GM18907 (cell line): ENCODE results near the gene ACAD11.
"Not testable (repeated sequence)": the region's sequence is repeated elsewhere in the genome, so short reads cannot be mapped to it uniquely, and the experiment has no call there.

Experiments
- ATAC-seq: cut with Tn5 transposase; IDR thresholded peaks from one replicate; pipeline ENCODE4 v1.9.1; 2021; ENCODE audit warnings: mild to moderate bottlenecking, moderate library complexity; ENCODE audit not compliant: unreplicated experiment

ACAD11 gene

DNA sequence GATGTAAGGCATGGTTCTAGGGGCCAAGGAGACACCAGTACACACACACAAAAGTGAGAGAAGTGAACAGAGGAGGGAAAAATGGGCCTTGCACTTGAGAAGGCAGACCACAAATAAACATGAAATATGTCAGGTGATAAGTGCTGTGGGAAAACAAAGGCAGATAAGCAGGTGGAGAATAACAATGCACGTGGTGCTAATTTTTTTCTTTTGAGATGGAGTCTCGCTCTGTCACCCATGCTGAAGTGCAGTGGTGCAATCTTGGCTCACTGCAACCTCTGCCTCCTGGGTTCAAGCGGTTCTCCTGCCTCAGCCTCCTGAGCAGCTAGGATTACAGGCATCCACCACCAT, 103.6 kb downstream of the ACAD11 start:
- ATAC-seq, result not testable (repeated sequence)

DNA sequence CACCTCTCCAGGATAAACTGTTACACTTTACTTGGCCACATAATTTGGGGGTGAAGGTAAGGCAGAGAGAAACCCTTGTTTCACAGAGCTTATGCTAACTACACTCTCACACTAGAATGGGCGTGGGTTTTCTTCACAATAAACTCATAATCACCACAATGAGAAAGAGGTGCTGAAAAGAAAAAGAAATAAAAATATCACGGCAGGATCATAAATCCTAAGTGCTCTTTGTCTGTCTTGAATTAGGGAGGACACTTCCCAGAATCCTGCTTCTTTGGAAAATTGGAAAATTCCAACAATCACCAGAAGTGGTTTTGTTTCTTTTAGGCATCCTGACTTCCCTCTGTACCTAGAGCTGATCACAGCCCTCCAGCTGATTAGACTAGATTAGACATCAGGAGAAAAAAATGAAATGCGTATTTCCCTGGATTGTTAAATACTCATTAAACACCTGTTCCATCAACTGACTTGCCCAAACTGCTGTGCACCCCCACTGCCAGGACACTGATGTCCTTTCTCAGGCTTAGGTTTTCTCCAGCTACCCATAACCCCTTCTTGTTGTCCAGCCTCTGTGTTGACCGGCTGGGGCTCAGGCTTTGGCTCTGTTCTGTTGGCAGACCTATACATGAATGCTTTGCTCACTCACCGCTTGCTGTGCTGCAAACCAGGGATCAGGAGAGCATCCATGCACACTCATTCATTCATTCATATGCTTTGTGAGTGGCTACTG, 104.1 kb downstream of the ACAD11 start:
- no peak for ATAC-seq

DNA sequence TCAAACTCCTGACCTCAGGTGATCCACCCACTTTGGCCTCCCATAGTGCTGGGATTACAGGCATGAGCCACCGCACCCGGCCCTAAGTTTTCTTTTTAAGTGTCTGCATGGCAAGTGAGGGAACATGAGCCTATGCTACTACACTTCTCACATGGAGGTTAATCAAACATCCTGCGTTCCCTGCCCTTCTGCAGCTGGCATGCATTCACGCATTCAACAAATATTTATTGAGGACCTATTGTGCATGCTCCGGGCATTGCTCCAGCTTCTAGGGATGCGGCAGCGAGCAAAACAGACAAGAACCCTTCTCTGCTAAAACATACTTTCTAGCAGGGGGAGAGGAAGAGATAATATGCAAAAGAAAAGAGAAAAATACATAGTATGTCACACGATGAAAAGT, 105.2 kb downstream of the ACAD11 start:
- ATAC-seq, result no peak

DNA sequence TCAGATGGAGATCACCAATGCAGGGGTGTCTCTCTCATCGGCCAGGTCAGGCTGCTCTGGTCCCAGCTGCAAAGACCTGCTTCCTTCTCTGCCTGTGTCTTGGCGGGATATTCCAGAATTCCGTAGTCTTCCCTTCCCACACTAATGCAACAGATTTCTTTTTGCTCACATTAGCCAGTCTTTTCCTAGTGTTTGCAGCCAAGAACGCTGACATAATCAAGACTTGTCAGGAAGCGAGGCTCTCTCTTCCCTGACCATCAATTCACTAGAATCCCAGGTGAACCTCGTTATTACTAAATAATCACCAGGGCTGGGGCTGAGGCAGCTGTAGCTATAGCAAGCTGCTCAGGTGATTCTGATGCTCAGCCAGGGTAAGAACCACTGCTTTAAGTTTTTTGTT, 105.8 kb downstream of the ACAD11 start:
- ATAC-seq, result no peak

DNA sequence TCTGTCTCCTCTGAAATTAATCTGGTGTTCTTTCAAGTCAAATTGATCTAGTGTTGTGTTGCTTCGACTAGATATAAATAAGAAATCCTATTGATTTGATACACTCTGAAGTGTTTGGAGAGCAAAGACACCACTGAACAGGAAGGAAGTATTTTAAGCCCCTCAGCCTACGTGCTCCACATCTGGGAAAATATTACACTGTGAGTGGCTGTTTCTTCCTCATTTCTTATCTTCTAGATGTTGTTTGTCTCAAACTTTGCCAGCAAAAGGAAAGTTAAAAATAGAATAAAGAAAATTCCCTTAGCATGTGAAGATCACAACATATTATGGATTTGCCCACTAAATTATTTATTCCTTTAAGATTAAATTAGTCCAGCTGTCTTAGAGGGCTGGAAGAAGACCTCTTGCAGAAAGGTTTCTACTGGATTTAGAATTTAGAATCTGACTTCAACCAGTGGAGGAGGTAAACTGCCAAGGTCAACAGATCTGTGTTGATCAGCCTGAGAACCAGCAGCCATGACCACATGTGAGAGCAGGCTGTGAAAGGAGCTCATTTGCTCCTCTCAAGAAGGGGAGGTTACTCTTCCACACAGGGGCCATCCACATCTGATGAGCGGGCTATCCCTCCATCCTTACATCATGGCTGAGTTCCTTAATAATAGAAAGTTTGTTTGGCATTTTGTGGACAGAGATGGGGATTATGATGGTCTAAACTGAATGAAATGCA, 108.9 kb downstream of the ACAD11 start:
- no peak for ATAC-seq

DNA sequence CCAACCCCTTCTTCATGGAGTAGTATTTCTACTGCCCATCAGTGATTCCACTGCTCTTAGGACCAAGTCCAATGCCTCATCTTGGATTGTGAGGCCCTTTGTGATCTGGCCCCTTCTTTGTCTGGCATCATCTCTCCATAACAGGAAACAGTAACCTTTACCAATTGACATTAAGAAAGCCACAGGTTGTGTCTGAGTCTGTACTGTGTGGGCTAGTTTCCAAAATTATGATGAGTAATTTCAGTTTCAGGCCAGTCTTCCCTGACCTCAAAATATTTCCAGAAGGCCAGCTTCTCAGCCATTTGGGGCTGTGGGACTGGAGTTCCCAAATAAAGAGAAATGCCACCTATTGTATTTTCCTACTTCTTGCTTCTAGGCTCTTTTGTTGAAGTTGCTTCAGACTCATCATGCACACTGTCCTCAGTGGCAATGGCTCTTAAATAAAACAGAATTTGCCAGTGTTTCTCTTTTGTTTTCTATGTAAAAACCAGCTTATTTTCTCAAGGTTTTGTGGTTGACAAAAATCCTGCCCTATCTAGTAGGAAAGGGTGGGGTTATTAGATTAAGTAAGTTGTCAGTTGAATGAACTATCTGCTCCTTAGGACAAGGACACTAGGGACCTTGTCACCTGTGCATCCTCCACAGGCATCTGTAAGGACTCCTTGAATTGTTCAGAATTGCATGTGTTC, 109.6 kb downstream of the ACAD11 start:
- ATAC-seq, result peak; percentile 78

DNA sequence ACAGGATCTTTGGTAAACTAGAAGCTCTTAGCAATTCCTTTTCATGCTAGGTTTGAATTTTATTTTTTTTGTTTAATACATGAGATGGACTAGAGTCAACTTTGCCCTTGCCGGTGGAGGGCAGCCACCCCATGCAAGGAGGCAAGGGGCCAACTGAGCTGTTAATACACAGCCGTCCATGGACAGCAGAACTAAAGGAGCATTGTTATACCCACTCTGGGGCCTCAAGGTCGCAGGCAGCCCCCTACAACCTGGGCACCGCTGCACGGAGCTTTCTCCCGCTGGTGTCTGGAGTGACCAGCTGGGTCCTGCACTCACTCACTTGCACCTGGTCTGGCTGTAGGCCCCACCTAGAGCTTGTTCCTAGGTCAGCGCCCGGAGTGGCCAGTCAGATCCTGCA, 110.4 kb downstream of the ACAD11 start:
- no peak for ATAC-seq

DNA sequence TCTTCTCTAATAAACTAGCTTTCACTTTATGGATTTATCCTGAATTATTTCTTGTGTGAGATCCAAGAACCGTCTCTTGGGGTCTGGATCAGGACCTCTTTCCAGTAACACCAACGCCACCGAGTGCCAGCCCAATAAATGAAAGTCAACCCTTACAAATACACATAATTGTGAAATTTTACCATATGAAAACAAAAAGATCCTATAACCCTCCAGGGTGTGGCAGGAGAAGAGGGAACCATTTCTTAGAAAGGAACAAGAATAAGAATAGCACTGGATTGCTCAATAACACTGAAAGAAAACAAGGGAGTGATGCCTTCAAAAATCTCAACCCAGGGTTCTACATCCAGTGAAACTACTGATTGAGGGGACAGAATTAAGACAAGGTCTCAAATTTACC, 114.1 kb downstream of the ACAD11 start:
- ATAC-seq, result no peak

DNA sequence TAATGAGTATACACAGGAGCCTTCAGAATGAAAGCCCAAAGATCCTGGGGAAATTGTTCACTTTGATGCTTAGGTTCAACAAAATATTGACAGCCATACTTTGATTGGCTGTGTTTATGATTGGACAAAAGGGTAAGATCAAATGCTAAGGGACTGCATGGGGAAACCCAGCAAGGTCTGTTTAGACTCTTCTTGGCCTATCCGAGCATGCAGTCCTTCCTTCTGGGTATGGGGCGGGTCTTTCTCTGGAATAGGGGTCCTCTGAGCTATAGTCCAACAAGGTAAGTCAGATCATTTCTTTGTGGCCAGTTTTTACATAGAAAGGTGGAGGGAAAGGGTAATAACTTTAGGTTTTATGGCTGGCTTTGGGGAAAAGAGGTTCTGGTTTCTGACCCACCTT, 115.5 kb downstream of the ACAD11 start:
- no peak for ATAC-seq

DNA sequence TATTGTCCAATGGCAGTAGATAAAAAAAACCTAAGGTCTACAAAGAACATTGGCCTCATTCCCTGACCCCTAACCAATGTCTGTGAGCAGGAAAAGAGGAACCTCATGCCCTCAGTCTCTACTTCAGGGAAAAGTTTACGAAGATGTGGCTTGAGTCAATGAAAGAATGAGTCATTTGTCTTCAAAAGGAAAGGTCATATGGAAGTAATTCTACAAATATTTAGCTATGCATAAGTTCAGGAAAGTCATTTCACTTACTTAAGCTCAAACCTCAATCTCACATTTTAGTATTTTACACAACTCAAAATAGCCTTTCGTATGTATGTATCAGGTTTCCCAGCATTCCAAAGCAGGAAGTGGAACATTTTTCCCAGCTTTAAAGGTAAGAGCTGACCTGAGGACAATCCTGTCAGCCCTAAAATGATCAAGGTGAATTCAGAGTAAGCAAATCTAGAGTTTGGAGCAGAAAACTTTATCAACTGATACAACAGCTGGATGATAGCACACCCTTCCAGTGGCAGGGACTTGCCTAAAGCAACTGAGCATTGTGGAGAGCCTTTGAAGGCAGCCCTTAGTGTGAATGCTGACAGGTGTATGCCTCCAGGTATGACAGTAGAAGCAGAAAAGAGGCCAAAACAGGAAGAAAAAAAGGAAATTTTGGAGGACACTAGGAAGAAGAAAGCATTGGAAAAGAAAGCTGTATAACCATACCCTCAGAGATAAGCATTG, 116.4 kb downstream of the ACAD11 start:
- ATAC-seq, result no peak

DNA sequence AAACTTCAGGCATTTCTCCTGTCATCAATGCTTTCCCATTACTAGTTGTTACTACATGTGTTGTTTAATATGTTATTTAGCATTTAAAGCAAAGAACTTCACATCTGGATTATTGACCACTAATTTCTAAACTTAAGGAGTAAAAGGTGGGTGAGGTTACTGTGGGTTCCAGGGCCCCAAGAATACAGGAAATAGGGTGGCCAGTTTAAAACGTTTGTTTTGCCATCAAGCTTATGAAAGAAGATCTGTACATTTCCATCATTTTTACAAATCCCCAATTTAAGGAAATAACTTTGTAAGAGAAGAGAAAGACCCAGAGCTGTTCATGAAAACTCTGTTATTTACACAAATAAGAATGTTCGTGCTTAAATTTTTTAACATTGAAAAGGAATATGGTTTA, 117.0 kb downstream of the ACAD11 start:
- no peak for ATAC-seq

DNA sequence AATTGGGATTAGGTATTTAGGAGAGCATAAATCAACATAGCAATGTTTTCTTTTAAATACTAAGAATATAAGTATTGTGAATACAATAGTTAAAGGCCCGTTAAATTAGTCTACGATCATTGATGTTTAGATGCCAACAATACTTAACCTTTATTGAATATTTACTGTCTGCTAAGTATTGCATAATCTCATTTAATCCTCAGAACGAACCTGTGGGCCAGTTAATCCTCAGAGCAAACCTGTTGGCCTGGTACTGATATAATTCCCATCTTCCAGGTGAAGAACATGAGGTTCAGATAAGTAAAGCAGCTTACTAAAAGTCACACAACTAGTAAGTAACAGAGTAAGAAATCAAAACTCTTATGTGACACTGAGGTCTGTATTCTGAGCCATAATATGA, 119.9 kb downstream of the ACAD11 start:
- no peak for ATAC-seq

DNA sequence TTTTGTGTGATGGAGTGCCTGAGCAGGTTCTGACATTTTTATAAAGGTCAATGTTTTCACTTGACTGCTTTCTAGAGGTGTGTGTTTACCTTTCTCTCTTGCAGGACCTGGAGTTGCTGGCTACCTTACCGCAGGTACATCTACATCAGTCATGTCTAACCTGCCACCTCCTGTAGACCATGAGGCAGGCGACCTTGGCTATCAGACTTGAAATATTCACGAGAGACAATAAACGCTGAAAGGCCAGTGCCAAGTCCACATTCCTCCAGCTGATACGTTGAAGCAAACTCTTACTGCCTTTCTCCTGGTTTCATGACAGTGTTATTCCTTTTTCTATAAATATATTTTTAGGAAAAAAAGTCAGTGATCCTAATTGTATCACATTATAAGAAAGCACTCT, 121.5 kb downstream of the ACAD11 start:
- ATAC-seq, result no peak

DNA sequence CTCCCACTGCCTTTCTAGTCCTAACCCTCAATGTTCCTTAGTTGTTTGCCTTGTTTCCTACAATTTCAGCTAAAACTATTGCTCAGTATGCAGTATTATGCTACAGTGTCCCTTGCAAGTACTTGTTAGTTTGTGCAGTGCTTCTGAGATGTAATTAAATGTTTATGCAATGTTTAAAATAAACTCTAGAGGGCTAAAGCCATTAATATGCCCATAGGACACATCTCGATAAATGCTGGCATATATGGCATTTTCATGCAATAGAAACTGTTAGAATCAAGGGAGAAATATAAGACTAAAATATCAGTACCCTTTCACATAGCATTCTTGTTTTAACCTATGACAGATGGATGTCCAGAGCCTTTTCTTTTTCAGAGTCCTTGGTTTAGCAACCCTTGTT, 122.3 kb downstream of the ACAD11 start:
- no peak for ATAC-seq

DNA sequence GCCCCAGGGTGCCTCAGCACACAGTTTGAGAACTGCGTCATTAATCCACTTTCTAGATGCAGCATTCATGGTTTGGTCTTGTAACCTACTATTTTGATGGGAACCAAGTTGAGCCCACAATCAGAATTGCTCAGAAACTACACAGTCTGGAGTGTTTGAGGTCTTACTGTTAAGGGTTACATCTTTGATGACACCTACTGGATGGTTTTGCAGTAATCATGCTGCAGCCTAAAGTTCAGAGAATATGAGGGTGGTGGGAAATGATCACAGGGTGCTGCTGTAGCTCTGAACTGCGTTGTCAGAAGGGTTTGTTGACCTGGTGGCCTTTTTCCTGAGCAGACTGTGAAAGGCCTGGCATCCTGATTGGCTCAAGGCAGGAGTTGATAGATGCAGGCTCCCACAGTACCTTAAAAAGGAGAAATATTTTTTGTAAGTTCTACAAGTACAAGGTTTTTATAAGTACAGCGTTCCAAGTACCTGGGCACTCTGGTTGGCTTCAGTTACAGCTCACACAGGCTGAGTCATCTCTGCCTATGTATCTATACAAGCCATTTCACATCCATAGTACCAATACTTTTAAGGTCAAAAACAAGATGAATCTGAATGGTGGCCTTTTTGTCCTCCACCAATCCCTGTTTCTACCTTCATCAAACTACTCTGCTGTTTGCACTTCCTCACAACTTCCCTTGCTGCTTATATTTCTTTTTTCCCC, 123.0 kb downstream of the ACAD11 start:
- no peak for ATAC-seq

DNA sequence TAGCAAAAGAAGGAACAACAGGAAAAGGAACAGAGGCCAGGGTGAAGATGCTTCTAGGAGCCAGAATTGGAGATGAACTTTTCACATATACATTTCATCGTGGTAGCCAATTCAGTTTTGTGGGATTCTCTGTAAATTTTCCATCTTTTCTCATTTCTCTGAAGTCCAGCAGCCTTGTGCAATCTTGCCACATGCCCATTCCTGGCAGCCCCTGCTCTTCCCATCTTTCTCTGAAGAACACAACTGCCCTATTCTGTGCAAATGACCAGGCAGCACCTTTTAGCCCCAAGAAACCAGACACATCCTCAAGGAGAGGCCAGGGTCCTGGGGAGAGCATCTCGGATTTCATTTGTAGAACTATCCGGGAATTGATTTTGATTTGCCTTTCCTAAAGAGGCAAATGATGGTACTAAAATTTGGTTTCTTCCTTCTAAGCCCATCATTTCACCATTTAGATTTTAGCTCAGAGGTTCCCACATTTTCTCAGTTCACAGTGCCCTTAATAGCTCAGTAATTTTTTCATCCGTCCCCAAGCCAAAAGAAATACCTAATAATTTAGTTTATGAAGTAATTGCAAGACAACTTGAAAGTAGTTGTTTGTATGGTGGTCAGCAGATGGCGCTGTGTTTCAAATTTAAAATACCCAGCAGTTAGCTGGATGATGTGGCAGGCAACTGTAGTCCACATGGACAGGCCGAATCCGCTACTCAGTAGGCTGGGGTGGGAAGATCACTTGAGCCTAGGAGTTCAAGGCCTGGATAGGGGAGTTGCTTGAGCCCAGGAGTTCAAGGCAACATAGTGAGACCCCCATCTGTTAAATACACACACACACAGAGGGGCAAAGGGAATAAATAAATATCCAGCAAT, 123.8 kb downstream of the ACAD11 start:
- ATAC-seq, result no peak

DNA sequence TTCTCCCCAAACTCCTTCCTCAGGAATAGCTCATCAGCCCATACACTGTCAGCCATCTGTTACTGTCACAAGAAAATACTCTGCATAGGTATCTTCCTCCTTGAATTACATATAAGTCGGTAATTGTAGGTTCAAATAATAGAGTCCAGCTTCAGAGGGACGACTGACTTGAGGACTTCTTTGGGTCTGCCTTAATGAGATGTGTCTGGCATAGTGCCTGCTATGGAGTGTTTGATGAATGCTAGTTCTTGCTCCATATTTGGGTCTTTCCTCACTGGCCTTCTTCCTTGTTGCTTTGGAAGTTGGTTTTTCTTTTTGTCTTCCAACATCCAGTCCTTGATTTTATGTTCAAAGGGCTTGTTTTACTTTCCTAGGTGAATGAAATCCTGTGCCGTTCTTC, 129.0 kb downstream of the ACAD11 start:
- ATAC-seq, result no peak

DNA sequence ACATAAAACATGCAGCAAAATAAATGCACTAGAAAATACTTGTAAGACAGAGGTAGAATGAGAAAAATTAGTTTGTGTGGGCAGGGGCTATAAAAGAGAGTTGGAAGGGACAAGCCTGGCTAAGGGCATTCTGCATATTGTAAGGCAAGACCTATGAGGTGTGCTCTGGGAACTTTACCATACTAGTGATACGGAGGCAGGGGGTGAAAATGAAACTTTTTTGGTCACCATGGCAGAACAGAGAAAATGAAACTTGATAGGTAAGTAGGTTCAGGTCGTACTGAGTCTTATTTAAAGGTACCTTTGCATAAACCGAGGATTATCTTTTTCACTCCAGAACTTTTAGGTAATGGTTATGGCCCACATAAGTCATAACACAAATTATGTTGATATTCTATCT, 137.3 kb downstream of the ACAD11 start:
- peak; percentile 92 for ATAC-seq

DNA sequence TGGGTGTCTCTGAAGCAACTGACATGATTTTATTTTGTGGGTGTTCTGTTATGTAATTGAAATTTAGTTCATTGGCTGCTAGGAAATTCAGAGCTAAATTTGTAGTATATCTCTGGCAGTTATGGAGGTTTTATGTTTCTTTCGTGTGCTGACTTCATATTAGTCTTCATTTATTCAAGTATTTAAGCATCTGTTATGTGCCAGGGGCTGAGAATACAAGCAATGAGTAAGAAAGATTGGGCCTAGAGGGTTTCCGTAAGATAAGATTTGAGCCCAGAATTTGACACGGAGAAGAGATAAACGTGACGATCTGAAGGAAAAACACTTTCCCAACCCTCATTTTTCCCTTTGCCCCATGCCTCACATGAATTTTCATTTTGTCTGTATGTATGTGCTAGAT, 137.7 kb downstream of the ACAD11 start:
- no peak for ATAC-seq

DNA sequence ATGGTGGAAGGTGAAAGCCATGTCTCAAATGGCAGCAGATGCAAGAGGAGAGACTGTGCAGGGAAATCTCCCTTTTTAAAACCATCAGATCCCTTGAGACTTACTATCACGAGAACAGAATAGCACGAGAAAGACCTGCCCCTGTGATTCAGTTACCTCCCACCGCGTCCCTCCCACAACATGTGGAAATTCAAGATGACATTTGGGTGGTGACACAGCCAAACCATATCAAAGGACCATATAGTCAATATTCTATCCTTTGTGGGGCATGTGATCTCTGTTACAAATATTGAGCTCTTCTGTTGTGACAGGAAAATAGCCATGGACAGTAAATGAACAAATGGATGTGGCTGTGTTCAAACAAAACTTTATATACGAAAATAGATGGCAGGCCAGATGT, 139.7 kb downstream of the ACAD11 start:
- no peak for ATAC-seq
